GM18951 (cell line): ENCODE results near the gene TOMM7.

ENCODE experiments used
- POLR2A ChIP-seq: IDR thresholded peaks from 4 replicates; pipeline ENCODE4 v1.6.1; 2011; ENCODE audit warnings: mild to moderate bottlenecking; ENCODE audit not compliant: insufficient read length, insufficient read depth; ENCODE audit errors: extremely low read depth
- in situ Hi-C: fragments of 300-500 bp; cut with MboI; formaldehyde crosslinking; loops from one replicate; pipeline ENCODE4 v1.12.0; 2022; ENCODE audit warnings: low sequenced_read_pairs, mixed read lengths, inconsistent platforms; ENCODE audit not compliant: unreplicated experiment

The TOMM7 gene

DNA sequence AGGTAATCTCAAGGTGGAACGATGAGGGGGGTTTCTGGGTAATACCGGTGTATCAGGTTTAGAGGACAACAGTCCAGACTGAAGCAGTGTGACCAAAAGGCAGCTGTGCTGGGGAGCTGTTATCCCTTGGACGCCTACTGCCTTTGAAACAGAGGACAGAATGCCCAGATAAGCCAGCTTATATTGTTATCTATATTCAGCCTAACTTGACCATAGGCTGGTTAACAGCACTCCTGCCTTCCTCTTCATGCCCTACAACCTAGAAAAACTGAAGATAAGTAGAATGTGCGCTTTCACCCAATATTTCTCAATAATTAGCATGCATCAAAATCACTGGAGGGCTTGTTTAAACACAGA is 50.8 kb downstream of the TOMM7 start:
- no peak for TF ChIP-seq POLR2A
- in situ Hi-C loops, result no loop called here

DNA sequence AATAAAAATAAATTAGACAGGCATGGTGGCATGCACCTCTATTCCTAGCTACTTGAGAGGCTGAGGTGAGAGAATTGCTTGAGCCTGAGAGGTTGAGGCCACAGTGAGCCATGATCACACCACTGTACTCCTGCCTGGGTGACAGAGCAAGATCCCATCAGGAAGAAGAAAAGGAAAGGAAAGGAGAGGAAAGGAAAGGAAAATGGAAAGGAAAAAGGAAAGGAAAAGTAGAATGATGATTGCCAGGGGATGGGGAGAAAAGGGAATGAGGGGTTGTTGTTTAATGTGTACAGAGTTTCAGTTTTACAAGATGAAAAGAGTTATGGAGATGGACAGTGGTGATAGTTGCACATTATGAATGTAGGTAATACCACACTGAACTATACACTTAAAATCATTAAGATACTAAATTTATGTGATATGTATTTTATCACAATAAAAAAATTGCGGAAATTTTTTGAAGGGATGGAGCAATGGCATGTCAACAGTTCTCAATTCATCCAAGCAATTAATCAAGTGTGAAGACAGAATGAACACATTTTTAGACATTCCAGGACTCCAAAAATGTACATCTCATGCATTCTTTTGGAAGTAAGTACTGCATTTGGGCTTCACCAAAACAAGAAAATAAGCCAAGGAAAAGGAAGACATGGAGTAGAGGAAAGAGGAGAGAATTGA is 51.3 kb downstream of the TOMM7 start:
- in situ Hi-C loops, result no loop called here
- no peak for TF ChIP-seq POLR2A

DNA sequence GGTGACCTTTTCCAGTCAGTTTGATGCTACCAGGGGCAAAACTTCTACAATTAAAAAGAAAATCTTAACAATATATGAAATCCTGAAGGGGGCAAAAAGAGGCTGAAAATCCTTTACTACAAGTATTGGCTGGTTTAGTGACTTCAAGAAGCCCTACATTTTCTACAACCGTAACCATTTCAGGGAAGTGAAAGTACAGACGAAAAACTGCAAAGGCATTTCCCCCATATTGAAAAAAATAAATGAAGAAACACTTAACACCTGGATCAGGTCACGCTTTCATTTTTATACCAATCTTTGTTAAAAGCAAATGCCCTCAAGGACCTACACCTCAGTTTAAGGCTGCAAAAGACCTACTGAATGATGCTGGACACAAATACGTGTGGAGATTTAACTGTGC is 57.0 kb downstream of the TOMM7 start:
- no peak for TF ChIP-seq POLR2A
- in situ Hi-C loops, result no loop called here
